GM18520 (cell line): ENCODE data around the gene RAX2.
"Not testable (repeated sequence)": the region's sequence is repeated elsewhere in the genome, so short reads cannot be mapped to it uniquely, and the experiment has no call there.

ENCODE experiments used
- ATAC-seq: cut with Tn5 transposase; IDR thresholded peaks from one replicate; pipeline ENCODE4 v1.9.1; 2021; ENCODE audit not compliant: unreplicated experiment

Gene RAX2

DNA sequence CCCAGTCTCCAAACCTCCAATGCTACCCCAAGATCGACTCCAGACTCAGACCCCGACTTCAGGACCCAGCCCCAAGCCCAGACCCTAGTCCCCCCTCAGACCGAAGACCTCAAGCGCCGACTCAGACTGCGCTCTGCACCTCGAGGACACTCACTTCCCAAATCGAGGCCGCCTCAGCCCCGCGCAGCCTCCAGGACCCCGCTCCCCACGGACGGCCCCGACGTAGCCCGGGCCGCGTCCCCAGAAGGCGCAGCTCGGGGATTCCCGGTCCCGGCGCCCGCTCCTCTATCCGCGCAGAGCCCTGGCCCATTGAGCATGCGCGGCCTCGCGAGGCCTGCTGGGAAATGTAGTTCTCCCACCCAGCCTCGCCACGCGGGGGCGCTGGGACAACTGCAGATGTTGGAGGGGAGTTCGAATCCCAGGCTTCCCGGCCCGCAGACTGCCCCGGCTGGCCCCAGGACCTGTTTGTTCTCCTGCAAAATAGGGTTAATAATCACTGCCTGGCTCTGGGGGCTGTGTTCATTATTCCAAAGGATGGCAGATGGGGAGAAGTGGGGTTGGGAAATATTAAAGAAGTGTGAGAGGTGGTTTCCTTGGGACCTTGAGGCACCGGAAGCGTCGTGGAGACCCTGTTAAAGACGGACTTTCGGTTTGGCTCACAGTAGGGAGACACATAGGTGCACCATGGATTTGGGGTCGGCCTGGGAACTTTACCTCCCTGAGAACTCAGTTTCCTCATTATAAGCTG is 10.5 kb downstream of the RAX2 start, which contains the start of gene APBA3:
TSS of gene APBA3 (minus strand) at position 311 of the 748 bp plus-strand sequence. CDS start 1,428 bp downstream, outside the sequence.
- ATAC-seq = peak; percentile 36

DNA sequence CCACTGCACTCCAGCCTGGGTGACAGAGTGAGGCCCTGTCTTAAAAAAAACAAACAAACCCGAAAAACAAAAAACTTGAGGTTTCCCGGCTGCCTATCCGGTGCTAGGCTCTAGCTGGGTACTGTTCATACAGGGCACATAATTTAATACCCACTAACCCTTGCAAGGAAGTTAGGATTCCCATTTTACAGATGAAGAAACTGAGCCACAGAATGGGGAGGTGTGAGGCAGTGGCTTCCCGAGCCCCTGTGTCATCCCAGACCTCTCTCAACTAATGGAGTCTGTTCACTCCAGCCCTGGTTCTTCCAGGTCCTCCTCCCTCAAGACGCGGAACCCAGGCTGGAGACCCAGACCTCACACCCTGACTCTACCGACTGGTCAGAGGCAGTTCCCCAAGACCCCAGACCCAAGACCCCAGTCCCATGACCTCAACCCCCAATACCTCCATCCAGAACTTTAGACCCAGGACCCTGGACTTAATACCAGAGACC is 11.1 kb downstream of the RAX2 start:
- no peak for ATAC-seq

DNA sequence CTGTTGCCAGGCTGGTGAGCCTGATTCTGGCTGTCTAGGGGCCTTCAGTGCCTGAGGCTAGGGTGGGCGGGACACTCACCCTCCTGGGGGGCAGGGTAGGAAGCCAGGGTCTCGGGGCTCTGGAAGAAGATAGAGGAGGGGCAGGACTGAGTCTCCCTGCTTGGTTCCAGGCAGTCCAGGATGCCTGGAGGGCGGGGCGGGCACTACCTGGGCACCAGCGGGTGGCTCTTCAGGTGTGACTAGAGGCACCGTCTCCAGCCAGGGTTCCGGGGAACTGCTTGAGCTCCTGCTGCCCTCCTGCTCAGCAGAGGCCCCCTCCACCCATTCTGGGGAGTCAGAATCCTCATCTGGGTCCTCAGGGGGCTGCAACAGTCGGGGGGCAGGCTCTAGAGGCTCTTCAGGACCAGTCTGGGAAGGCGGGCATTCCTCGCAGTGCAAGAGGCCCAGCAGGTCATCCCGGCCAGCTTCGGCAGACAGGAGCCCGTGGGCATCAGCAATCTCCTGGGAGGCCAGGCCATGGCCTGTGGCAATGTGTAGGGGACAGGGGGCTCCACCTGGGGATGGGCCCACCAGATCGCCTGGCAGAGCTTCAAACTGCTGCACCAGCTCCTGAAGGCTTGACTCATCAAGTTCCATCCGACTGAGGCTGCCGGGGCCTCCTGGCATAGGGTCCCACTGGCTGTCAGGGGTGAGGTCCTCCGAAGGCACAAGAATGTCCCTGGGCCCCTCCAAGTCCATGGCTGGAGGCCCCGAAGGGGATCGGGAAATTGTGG is 12.4 kb downstream of the RAX2 start:
- ATAC-seq = no peak

DNA sequence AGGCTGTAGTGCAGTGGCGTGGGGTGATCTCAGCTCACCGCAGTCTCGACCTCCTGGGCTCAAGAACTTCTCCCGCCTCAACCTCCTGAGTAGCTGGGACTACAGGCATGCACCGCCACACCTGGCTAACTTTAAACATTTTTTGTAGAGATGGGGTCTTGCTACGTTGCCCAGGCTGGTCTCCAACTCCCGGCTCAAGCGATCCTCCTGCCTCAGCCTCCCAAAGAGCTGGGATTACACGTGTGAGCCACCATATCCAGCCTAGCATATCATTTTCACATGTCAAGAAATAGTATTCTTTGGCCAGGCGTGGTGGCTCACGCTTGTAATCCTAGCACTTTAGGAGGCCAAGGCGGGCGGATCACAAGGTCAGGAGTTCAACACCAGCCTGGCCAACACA is 13.7 kb downstream of the RAX2 start:
- not testable (repeated sequence) for ATAC-seq

DNA sequence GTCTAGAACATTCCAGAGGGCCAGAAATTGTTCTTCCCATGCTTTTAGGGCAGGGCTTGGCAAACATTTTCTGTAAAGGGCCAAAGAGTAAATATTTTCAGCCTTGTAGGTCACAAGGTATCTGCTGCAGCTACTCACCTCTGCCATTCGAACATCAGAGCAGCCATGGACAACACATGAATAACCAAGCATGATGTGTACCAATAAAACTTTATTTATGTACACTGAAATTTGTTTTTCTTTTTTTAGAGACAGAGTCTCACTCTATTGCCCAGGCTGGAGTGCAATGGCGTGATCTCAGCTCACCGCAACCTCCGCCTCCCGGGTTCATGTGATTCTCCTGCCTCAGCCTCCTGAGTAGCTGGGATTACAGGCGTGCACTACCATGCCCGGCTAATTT is 14.3 kb downstream of the RAX2 start:
- ATAC-seq = not testable (repeated sequence)

DNA sequence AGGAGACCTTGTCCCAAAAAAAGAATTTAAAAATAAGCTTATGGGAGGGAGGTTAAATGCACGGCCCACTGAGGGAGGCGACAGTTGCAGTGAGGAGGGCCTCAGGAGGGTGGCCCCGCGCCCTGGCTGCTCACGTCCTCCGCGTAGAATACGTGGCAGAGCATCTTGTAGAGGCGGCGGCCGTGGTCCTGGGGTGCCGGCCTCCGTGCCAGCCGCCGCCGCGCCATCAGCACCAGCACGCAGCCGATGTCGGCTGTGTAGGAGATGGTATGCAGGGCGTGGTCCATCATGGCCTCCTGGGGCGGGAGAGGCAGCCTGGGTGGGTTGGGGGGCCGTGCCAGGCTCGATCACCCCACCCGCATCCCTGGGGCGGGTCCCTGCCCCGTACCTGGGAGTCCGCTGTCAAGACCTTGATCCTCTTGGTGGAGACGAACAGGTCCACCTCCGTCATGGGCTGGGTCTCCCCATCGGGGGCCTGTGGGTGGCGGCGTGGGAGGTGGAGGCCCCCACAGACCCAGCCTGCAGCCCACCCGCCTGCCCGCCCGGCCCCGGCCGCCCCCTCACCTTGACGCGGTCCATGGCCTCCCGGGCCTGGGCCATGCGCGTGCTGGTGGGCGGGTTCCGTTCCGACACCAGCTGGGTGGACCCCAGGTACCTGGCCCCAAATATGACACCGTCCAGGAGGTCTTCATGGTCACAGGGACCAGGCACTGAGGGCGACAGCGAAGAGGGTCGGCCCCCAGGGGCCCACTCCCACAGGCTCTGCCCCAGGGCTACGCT is 18.2 kb downstream of the RAX2 start:
- no peak for ATAC-seq

DNA sequence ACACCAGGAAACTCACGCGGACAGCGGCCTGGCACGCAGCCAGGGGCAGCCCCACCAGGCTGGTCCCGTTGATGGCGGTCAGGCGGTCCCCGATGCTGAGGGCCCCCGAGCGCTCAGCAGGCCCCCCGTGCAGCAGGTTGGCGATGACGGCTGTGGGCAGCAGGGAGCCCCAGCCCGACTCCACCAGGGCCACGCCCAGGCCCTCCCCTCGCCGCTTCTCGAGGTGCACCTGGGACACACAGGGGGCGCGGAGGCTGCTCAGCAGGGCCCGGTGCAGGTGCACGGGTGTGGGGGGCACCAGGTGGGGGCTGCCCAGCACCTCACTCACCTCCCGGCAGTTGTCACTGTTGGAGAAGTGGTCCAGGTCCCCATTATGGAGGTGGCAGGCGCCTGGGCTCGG is 19.5 kb downstream of the RAX2 start:
- ATAC-seq = no peak

DNA sequence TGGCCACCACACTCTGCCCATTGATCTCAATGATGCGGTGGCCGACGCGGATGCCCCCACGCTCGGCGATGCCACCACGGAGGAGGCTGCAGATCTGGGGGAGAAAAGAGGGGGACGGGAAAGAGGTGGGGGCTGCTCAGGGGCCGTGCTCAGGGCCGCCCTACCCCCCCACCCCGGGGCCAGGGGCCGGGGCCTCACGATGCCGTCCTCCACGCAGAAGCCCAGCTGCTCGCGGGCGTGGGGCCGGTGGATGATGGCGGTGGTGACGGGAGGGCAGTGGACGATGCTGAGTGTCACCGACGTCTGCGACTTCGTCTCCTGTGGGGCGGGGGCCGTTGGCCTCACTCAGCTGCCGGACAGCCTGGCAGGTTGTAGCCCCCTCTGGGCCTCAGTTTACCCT is 20.8 kb downstream of the RAX2 start:
- no peak for ATAC-seq

DNA sequence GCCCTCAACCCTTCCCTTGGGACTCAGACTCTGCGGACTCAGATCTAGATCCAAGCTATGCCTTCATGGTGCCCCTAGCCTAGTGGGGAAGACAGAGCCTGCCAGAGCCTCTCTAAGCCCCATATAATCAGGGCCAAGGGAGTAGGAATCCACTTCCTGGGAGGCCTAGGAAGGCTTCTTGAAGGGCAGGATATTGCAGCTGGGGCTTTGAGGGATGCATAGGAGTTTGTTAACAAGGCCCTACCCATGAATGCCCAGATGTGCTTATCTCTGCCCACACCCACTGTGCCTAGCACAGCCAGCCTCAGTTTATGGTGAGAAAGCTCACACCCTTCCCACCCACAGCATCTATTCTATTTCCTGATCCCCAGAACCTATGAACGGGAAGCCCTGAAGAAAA is 21.8 kb downstream of the RAX2 start:
- no peak for ATAC-seq

DNA sequence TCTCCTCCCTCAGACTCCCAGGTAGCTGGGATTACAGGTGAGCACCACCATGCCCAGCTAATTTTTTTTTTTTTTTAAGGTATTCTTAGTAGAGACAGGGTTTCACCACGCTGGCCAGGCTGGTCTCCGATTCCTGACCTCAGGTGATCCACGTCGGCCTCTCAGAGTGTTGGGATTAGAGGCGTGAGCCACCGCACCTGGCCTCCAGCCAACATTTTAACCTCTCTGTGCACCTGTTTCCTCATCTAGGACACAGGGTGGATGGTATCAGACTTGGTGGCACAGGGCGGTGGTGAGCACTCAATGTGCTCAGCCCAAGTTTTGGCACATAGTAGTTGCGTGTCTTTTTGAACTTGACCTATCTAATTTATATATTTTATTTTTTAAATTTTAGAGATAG is 23.1 kb downstream of the RAX2 start:
- ATAC-seq = no peak

DNA sequence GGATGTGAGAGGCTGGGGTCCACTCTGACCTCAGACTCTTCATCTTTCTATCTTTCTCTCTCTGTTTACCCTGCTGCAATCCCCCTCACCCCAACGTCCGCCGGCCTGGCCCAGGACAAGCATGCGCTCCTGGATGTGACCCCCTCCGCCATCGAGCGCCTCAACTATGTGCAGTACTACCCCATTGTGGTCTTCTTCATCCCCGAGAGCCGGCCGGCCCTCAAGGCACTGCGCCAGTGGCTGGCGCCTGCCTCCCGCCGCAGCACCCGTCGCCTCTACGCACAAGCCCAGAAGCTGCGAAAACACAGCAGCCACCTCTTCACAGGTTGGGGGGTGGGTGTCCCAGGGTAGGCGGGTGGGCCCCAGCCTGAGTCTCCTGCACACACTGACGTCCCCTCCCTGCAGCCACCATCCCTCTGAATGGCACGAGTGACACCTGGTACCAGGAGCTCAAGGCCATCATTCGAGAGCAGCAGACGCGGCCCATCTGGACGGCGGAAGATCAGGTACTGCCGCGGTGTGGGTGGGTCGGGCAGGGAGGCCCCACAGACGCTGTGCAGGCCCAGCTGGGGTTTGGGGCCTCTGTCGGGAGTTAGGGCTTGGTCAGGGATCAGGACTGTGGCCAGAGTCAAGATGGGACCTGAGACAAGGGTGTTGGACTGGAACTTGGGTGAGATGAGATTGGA is 25.5 kb downstream of the RAX2 start:
- ATAC-seq = no peak

DNA sequence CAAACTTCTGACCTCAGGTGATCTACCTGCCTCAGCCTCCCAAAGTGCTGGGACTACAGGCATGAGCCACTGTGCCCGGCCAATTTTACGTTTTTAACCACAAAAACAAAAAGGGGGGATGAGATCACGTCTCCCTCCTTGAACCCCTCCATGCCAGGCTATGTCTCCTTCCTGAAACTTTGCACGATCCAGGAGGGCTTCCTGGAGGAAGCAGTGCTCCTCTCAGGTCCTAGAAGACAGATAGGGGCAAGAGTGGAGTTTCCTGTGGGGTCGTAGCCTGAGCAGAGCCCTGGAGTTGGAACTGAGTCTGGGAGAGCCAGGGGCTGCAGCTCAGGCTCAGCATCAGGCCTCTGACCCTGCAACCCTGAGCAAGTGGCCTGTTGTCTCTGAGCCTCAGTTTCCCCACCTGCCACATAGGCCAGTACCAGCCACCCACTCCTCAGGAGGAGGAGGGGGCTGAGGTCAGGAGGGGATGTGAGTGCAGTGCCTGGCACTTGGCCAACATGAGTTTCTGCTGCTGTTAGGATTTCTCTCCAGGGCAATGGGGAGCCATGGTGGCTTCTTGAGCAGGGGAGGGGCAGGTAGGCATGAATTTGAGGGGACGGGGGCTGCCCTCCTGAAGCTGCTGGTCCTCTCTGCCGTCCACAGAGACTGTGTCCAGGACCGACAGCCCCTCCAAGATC is 26.5 kb downstream of the RAX2 start:
- no peak for ATAC-seq

DNA sequence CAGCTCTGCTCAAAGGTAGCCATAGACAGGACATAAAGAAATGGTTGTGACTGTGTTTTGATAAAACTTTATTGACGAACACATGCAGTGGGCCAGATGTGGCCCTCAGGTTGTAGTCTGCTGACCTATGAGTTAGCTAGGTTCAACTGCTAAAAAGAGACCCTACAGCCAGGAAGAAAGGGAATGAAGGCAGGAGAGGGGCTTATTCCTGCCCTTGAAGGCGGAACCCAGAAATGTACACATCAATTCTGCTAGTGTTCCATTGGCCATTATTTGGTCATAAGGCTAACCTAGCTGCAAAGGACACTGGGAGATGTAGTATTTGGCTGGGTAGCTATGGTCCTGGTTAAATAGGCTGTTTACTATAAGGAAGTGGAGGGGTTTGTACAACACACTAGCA is 28.5 kb downstream of the RAX2 start:
- ATAC-seq = no peak

DNA sequence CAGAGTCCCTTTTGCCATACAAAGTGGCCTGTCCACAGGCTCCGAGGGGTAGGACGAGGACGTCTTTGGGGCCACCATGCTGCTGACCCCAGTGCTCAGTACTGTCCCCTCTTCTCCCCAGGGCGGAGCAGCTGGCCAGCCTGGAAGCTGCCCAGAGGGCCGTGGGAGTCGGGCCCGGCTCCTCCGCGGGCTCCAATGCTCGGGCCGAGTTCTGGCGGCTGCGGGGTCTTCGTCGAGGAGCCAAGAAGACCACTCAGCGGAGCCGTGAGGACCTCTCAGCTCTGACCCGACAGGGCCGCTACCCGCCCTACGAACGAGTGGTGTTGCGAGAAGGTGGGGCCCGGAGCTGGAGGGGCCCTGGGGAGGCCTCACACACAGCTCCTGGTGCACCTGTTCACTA is 31.6 kb downstream of the RAX2 start:
- ATAC-seq = no peak

DNA sequence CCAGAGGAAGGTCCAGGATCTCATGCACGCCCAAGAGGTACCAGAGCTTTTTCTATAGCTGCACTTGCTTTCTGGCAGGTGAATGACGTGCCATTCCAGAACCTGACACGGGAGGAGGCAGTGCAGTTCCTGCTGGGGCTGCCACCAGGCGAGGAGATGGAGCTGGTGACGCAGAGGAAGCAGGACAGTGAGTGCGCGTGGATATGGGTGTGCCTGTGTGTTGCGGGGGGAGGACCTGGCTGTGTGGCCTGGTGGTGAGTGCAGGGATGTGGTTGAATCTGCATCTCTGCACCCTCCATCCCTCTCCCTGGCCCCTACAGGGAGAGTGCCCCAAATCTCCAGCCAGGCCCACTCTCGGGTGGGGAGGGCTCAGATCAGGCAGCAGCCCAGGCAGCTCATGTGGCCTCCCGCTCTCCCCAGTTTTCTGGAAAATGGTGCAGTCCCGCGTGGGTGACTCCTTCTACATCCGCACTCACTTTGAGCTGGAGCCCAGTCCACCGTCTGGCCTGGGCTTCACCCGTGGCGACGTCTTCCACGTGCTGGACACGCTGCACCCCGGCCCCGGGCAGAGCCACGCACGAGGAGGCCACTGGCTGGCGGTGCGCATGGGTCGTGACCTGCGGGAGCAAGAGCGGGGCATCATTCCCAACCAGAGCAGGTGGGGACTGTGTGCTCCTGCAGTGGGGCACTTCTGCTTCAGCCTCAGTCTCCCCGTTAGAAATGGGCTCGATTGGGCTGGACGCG is 33.4 kb downstream of the RAX2 start:
- ATAC-seq = no peak

DNA sequence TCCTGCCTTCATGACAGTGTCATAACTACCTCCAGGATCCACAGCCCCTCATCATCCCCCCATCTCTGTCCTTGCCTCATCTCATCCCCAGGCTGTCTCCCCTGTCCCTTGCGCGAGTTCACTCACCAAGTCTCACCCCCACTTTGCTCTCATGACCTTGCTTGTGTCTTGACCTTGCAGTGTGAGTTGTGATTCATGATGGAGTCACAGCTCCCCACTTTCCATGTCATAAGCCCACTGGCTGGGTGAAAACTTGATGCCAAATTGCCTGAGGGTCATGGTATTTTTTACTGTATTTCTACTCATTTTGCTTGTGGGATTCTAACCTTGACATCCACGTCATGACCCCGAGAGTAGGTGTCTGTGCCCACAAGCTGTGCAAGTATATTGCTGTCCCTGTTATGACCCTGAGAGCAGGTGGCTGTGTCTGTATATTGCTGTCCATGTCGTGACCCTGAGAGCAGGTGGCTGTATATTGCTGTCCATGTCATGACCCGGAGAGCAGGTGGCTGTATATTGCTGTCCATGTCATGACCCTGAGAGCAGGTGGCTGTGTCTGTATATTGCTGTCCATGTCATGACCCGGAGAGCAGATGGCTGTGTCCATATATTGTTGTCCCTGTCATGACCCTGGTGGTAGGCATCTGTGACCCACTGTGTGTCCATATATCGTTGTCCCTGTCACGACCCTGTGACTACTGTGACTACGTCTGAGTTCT is 34.4 kb downstream of the RAX2 start:
- ATAC-seq = no peak

DNA sequence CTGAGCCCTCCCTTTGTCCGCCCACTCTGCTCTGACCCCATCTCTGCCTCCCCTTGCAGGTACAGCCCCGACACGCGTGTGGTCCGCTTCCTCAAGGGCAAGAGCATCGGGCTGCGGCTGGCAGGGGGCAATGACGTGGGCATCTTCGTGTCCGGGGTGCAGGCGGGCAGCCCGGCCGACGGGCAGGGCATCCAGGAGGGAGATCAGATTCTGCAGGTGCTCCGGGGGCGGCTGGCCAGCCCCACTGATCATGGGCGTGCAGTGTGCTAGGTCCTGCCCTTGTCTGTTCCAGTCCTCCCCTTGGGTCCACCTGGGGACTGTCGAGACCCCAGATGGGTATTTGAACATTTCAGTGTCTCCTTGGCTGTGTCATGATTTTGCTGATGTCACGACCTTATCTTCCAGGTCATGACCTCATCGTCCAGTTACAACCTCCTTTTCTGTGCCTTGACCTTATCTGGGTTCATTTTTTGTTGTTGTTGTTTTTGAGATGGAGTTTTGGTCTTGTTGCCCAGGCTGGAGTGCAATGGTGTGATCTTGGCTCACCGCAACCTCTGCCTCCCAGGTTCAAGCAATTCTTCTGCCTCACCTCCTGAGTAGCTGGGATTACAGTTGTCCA is 35.8 kb downstream of the RAX2 start:
- no peak for ATAC-seq

DNA sequence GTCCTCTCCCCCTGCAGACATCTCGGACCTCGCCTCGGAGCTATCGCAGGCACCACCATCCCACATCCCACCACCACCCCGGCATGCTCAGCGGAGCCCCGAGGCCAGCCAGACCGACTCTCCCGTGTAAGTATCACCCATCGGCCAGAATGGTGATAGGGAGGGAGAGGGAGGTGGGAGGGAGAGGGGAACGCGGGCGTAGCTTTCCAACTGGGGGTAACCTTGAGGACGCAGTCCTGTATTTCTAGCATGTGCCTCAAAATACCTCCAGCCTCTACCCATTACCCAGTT is 37.8 kb downstream of the RAX2 start:
- no peak for ATAC-seq
